Stimulated activated naive B cell treated with anti-CD40 and anti-IgM and Interleukin-4, amounts not matched to agents 10 μg/mL and 1 μg/mL and 100 μg/mL, for 72 hours (primary cell): ENCODE results near the gene FCSK.
A peak's percentile ranks its signal among the peaks of the same experiment; 100 is the strongest.
"Not testable (repeated sequence)": the region's sequence is repeated elsewhere in the genome, so short reads cannot be mapped to it uniquely, and the experiment has no call there.

Experiments
- ATAC-seq, 2 donors: fragments of 150-1000 bp; cut with Tn5 transposase; replicated peaks; 2 replicates each; pipeline ENCODE4 v1.10.0; 2021; ENCODE audit warnings: moderate library complexity in 1 of 2
- DNase-seq: peaks from one replicate; pipeline ENCODE4 v3.0.0; 2021
- H3K27ac Mint-ChIP-seq: one replicate; pipeline ENCODE4 v1.8.0; 2022; ENCODE audit warnings: mild to moderate bottlenecking, mixed read lengths
- H3K27me3 Mint-ChIP-seq, 2 donors: one replicate each; pipeline ENCODE4 v1.8.0; 2022; ENCODE audit warnings: mixed read lengths in 2 of 2
- H3K36me3 Mint-ChIP-seq, 2 donors: one replicate each; pipeline ENCODE4 v1.8.0; 2022; ENCODE audit warnings: mixed read lengths in 2 of 2, mild to moderate bottlenecking in 1 of 2
- H3K4me1 Mint-ChIP-seq, 2 donors: one replicate each; pipeline ENCODE4 v1.8.0; 2022; ENCODE audit warnings: mixed read lengths in 2 of 2, mild to moderate bottlenecking in 1 of 2
- H3K4me3 Mint-ChIP-seq, 2 donors: one replicate each; pipeline ENCODE4 v1.8.0; 2022; ENCODE audit warnings: mild to moderate bottlenecking in 2 of 2, mixed read lengths in 2 of 2, moderate library complexity in 1 of 2
- H3K9me3 Mint-ChIP-seq, 2 donors: one replicate each; pipeline ENCODE4 v1.8.0; 2022; ENCODE audit warnings: mixed read lengths in 2 of 2, mild to moderate bottlenecking in 1 of 2

Gene FCSK

DNA sequence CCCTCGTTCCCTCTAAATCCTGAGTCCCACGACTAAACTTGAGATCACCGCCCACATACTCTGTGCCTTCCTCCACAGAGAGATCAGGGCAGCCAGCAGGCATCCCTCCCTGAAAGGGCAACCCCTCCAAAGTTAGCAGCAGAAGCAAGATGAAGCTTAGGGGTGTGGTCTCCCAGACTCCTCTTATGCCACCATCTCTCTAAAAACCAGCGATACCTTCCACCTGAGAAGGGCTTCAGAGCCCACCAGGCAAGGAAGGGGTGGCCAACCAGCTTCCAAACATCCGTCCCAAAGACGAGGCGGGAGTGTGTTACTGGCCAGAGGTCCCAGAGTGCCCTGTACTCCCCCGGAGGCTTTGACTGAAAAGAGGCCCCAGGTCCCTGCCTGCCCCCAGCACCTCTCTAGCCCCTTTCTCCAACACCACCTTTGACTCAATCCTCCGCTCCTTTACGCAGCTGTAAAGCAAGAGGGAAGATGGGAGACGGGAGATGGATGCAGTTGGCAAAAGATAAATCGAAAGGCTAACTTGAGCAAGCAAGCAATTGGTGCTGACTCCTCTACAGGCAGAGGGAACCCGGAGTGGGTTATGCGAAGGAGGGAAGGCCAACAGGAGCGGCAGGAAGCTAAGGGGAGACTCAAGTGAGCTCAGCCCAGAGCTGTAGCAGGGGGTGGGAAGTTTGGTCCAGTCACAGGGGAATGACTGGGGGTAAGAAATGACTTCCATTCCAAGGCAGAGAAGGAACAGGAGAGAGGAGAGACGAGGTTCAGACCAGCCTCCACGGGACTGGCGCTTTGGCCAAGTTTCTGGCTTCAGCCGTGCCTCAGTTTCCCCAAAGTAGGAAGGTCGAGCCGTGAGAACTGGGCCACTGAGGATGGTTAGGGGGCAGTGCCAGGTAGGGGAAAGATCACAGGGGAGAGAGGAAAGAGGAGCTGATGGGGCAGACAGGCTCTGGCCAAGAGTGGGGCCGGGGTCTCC is 16.5 kb upstream of the FCSK start:
- DNase-seq (no peak), ATAC-seq (no peak)
- Mint-ChIP-seq H3K4me1 (peaks cover 40 to 59% of the 10 kb centered on the region in 2 donors), H3K27me3 (no peaks in the 10 kb centered on the region), H3K27ac (peak overlapping the region; percentile 90), H3K9me3 (no peaks in the 10 kb centered on the region), H3K36me3 (peaks cover 18 to 23% of the 10 kb centered on the region in 2 donors), H3K4me3 (peak overlapping the region; percentile 99 to 100)

DNA sequence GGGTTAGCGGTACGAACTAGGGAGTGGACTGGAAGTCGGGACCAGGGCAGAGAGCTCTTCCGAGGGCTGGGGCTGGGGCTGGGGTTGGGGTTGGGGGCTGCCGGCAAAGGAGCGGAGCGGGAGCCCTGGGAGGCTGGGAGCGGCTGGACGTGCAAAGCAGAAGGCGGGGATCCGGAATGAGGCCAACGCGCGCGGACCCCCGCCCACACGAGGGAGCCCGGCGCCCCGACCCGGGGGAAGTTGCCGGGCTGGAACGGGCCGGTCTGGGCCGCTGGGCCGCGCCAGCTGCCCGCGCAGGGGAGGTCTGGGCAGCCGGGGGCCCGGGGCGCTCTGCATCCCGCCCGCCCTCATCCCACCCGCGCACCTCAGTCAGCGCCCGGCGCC is 15.8 kb upstream of the FCSK start:
- peaks cover 33 to 52% of the 10 kb centered on the region in 2 donors for H3K4me1 Mint-ChIP-seq
- H3K9me3 Mint-ChIP-seq = no peaks in the 10 kb centered on the region
- ATAC-seq (no peak), DNase-seq (peak; percentile 15)
- H3K36me3 Mint-ChIP-seq = peaks cover 18 to 21% of the 10 kb centered on the region in 2 donors
- H3K4me3 Mint-ChIP-seq = peak overlapping the region; percentile 99 to 100
- no peaks in the 10 kb centered on the region for H3K27me3 Mint-ChIP-seq
- peak overlapping the region; percentile 90 for H3K27ac Mint-ChIP-seq

DNA sequence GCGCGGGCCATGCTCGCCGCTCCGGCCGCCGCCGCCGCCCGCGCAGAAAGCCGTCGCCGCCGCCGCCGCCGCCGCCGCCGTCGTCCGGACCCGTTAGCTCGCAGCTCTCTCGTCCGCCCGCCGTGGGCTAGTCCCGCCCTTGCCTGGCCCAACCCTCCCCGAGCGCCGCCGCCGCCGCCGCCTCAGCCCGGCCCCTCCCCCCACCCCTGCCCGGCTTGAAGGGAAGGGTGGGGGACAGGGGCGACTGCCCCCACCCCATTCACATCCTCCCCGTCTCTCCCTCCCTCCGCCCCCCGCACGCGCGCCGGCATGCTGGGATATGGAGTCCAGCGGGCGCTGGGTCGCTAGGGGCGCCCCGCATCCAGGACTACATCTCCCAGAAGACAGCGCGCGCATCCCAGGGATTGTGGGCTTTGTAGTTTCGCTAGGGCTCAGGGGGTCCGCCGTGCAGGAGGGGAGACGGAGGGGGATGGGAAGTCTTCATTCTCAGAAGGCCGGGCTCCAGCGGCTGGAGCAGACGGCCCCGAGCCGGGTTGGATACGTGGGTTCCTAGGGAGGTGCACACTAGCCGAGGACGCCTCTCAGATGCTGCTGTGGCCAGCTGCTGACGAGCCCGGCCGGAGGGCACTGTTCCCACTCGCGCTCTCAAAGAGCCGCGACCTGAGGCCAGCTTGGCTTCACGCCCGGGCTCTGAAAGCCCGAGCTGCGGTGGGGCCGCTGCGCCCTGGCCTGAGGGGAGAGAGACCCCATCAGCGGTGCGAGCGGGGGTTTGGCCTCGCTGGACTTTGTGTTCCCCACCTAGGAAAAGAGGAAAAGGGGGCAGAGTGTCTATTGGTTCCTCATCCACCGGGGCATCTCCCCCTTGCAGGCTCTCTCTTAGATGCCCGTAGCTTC is 15.2 kb upstream of the FCSK start, which contains the start of gene ST3GAL2:
Gene ST3GAL2 (minus strand): TSS at position 132 of the 894 bp plus-strand sequence. CDS start 40,570 bp downstream, outside the sequence.
- Mint-ChIP-seq H3K4me3 (peak within 1 kb of the TSS; percentile 99 to 100), H3K9me3 (no peaks in the 10 kb centered on the region), H3K36me3 (peaks cover 11 to 16% of the 10 kb centered on the region in 2 donors), H3K27ac (peak within 1 kb of the TSS; percentile 92), H3K4me1 (peaks cover 27 to 46% of the 10 kb centered on the region in 2 donors), H3K27me3 (no peaks in the 10 kb centered on the region)
- DNase-seq = peak; percentile 89
- ATAC-seq = peak; percentile 93 to 94

DNA sequence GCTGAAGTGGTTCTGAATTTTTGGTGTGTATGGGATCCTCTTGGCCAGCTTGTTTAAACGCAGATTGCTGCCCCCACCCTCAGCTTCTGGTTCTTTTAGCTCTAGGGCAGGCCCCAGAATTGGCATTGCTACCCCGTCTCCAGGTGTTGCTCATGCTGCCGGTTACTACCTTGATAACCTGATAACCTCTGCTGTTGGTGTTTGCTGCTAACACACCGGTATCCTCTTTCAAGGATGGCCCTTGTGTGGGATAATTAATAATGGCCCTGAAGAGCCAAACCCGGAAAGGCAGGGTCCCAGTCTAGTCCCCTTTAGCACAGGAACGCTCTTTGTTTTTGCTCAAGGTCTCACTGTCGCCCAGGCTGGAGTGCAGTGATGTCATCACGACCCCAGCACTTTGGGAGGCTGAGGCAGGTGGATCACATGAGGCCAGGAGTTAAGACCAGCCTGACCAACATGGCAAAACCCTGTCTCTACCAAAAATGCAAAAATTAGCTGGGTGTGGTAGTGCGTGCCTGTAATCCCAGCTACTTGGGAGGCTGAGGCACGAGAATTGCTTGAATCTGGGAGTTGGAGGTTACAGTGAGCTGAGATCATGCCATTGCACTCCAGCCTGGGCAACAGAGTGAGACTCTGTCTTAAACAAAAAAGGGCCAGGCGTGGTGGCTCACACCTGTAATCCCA is 14.2 kb upstream of the FCSK start:
- Mint-ChIP-seq H3K27ac (no peak overlapping the region), H3K4me3 (peak overlapping the region; percentile 94)
- ATAC-seq = no peak

DNA sequence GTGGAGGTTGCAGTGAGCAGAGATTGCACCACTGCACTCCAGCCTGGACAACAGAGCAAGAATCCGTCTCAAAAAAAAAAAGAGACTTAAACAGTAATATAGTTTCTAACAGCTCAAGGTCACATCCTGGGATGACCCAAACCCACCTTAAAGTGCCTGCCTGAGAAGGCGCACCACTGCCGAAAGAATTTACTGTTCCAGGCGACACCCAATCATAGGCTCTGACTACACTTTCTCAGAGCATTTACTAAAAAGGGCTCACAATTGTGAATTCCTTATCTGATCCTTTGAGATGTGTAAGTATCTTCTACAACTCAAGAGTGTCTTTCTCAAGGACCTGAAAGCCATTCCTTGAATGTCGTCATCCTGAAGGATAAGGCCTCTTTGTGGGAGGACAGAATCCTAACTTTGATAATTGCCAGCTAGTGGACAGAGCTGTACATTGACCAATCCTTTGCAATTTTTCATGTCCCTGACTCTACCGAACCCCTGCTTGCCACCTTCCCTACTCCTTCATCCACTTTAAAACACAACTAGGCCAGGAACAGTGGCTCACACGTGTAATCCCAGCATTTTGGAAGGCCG is 12.9 kb upstream of the FCSK start:
- DNase-seq (no peak), ATAC-seq (no peak)
- peaks cover 6 to 10% of the 10 kb centered on the region in 2 donors for H3K36me3 Mint-ChIP-seq
- no peaks in the 10 kb centered on the region for H3K27me3 Mint-ChIP-seq
- peaks cover 16 to 28% of the 10 kb centered on the region in 2 donors for H3K4me1 Mint-ChIP-seq
- peak overlapping the region; percentile 14 for H3K27ac Mint-ChIP-seq
- H3K4me3 Mint-ChIP-seq = no peak overlapping the region
- no peaks in the 10 kb centered on the region for H3K9me3 Mint-ChIP-seq

More for the DNA sequence above, 14.2 kb upstream of the FCSK start:
- Mint-ChIP-seq H3K9me3 (no peaks in the 10 kb centered on the region), H3K36me3 (peaks cover 6 to 12% of the 10 kb centered on the region in 2 donors), H3K4me1 (peaks cover 18 to 37% of the 10 kb centered on the region in 2 donors), H3K27me3 (no peaks in the 10 kb centered on the region)
- DNase-seq = no peak

DNA sequence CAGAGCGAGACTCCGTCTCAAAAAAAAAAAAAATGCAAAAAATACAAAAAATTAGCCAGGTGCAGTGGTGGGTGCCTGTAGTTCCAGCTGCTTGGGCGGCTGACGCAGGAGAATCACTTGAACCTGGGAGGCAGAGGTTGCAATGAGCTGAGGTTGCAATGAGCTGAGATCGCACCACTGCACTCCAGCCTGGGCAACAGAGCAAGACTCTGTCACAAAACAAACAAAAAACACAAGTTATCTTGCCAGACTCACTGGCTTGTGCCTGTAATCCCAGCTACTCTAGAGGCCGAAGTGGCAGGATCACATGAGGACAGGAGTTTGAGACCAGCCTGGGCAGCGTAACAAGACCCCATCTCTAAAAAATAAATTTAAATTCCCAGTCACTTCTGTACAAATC is 12.1 kb upstream of the FCSK start:
- H3K27me3 Mint-ChIP-seq = no peaks in the 10 kb centered on the region
- H3K4me1 Mint-ChIP-seq = peaks cover 9 to 28% of the 10 kb centered on the region in 2 donors
- DNase-seq = no peak
- H3K27ac Mint-ChIP-seq = no peak overlapping the region
- no peaks in the 10 kb centered on the region for H3K9me3 Mint-ChIP-seq
- H3K4me3 Mint-ChIP-seq = no peak overlapping the region
- ATAC-seq = no peak
- peaks cover 6 to 7% of the 10 kb centered on the region in 2 donors for H3K36me3 Mint-ChIP-seq

DNA sequence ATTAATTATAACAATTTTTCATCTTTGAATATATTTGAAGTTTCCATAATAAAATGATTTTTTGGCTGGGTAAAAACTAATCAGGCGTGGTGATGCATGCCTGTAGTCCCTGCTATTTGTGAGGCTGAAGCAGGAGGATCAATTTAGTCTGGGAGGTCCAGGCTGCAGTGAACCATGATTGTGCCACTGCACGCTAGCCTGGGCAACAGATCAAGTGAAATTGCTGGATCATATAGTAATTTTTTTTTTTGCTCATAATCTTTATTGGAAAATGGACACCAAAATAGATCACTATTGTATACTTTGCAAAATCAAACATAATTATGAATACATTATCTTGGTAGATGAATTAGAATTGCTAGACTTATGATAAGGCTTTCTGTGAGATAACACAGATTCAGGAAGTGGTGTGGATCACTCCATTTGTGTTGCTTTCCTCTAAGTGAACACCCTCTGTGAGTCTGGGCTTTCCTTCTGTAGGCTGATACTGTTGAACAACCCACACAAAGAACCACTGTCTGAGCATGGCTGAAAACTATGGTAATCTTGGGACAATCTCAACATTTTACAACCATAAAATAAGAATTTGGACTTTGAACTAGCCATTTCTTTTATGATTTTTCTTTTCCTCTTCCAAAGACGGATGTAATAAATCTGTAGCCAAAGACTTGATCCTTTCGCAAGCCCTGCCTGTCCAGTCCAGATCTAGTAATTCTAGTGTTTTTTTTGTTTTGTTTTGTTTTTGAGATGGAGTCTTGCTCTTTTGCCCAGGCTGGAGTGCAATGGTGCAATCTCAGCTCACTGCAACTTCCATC is 9.9 kb upstream of the FCSK start:
- H3K4me1 Mint-ChIP-seq = peaks cover 0 to 14% of the 10 kb centered on the region in 2 donors
- H3K36me3 Mint-ChIP-seq = no peaks in the 10 kb centered on the region
- H3K27me3 Mint-ChIP-seq = no peaks in the 10 kb centered on the region
- H3K4me3 Mint-ChIP-seq = no peak overlapping the region
- ATAC-seq (no peak), DNase-seq (no peak)
- H3K9me3 Mint-ChIP-seq = no peaks in the 10 kb centered on the region
- peak overlapping the region; percentile 31 for H3K27ac Mint-ChIP-seq

DNA sequence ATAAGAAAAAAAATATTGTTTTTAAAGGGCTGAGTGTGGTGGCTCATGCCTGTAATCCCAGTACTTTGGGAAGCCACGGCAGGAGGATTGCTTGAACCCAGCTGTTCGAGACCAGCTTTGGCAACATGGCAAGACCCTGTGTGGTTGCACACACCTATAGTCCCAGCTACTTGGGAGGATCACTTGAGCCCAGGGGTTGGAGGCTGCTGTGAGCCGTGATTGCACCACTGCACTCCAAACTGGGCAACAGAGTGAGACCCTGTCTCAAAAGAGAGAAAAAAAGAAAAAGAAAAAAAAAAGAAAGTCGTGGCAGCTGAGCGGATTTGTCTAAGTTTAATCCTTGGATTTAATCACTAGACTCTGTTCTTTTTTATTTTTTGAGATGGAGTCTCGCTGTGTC is 6.3 kb upstream of the FCSK start:
- Mint-ChIP-seq H3K4me1 (peaks cover 0 to 8% of the 10 kb centered on the region in 2 donors), H3K36me3 (no peaks in the 10 kb centered on the region), H3K27ac (no peak overlapping the region), H3K9me3 (no peaks in the 10 kb centered on the region), H3K4me3 (no peak overlapping the region), H3K27me3 (no peaks in the 10 kb centered on the region)
- no peak for ATAC-seq
- DNase-seq = no peak

DNA sequence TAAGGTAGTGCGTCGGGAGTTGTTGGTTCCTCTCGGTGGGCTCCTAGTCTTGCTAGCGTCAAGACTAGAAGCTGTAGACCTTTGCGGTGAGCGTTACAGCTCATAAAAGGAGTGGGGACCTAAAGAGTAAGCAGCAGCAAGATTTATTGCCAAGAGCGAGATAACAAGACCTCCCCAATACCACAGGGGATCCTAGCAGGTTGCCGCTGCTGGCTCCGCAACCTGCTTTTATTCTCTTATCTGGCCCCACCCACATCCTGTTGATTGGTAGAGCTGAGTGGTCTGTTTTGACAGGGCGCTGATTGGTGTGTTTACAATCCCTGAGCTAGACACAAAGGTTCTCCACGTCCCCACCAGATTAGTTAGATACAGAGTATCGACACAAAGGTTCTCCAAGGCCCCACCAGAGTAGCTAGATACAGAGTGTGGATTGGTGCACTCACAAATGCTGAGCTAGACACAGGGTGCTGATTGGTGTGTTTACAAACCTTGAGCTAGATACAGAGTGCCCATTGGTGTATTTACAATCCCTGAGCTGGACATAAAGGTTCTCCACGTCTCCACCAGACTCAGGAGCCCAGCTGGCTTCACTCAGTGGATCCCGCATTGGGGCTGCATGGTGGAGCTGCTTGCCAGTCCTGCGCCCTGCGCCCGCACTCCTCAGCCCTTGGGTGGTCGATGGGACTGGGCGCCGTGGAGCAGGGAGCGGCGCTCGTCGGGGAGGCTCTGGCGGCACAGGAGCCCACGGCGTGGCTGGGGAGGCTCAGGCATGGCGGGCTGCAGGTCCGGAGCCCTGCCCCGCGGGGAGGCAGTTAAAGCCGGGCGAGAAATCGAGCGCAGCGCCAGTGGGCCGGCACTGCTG is 4.0 kb upstream of the FCSK start:
- not testable (repeated sequence) for H3K4me3 Mint-ChIP-seq, ATAC-seq, H3K27ac Mint-ChIP-seq, DNase-seq, H3K9me3 Mint-ChIP-seq, H3K36me3 Mint-ChIP-seq, H3K27me3 Mint-ChIP-seq
- peaks cover 4 to 16% of the 10 kb centered on the region in 2 donors for H3K4me1 Mint-ChIP-seq

DNA sequence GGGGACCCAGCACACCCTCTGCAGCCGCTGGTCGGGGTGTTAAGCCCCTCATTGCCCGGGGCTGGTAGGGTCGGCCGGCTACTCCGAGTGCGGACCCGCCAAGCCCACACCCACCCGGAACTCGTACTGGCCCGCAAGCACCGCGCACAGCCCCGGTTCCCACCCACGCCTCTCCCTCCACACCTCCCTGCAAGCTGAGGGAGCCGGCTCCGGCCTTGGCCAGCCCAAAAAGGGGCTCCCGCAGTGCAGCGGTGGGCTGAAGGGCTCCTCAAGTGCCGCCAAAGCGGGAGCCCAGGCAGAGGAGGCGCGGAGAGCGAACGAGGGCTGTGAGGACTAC is 3.4 kb upstream of the FCSK start:
- not testable (repeated sequence) for H3K27me3 Mint-ChIP-seq, DNase-seq, H3K9me3 Mint-ChIP-seq, H3K36me3 Mint-ChIP-seq, H3K27ac Mint-ChIP-seq, ATAC-seq
- H3K4me1 Mint-ChIP-seq = peaks cover 4 to 20% of the 10 kb centered on the region in 2 donors
- H3K4me3 Mint-ChIP-seq = peak overlapping the region in 1 of 2 donors; percentile 67

DNA sequence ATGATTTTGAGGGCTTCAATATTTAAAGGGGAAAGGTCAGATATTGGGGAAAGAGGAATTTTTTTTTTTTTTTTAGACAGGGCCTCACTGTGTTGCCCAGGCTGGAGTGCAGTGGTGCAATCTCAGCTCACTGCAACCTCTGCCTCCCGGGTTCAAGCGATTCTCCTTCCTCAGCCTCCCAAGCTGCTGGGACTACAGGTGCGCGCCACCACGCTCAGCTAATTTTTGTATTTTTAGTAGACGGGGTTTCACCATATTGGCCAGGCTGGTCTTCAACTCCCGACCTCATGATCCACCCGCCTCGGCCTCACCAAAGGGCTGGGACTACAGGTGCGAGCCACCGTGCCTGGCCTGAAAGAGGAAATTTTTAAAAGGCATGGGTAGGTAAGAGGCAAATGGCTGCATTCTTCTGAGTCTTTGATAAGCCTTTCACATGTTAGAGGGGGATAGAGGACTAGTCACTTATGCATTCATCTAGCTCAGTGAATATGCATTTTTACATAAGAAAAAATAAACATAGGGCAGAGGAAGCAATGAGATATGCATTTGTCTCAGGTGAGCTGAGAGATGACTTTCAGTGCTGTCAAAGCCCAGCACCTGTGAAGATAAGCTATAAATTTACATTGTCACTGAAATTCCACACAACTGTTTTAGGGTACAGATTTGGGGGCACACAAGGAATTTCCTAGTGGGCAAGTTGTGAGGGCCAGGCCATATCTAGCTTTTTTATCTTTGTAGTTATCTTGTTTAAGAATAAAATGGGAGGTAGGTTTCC is 1.1 kb upstream of the FCSK start:
- ATAC-seq = no peak
- H3K4me3 Mint-ChIP-seq = peak overlapping the region; percentile 90 to 98

DNA sequence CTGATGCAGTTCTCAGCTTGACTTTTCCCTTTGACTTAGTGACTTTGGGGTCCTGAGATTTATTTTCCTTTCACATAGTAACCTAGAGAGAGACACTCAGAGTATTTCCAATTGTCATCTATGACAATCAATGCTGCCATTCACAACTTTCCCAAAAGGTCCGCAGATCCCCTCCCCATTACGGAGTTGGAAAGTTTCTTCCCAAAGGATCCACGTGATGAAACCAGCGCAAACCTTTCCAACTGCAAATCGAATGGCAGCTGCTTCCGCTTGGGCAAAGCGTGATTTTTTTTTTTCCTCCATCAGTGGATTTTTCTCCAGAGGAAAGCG is 538 bp upstream of the FCSK start:
- no peak for DNase-seq
- H3K36me3 Mint-ChIP-seq = peaks cover 0 to 2% of the 10 kb centered on the region in 2 donors
- H3K9me3 Mint-ChIP-seq = no peaks in the 10 kb centered on the region
- H3K27ac Mint-ChIP-seq = peak overlapping the region; percentile 99
- H3K4me1 Mint-ChIP-seq = peaks cover 4 to 12% of the 10 kb centered on the region in 2 donors
- H3K4me3 Mint-ChIP-seq = peak overlapping the region; percentile 90 to 98
- H3K27me3 Mint-ChIP-seq = no peaks in the 10 kb centered on the region
- no peak for ATAC-seq

More for the DNA sequence above, 1.1 kb upstream of the FCSK start:
- Mint-ChIP-seq H3K9me3 (no peaks in the 10 kb centered on the region), H3K36me3 (peaks cover 0 to 2% of the 10 kb centered on the region in 2 donors), H3K27me3 (no peaks in the 10 kb centered on the region), H3K4me1 (peaks cover 4 to 12% of the 10 kb centered on the region in 2 donors), H3K27ac (peak overlapping the region; percentile 65)
- no peak for DNase-seq
